Rectal smooth muscle tissue (tissue), 1 donor: ENCODE results near the gene PSMA7.

Experiments used
- H3K27ac ChIP-seq: one replicate; pipeline ENCODE4 v1.7.0; 2013; ENCODE audit warnings: low read depth, low read length, inconsistent platforms
- H3K27me3 ChIP-seq: one replicate; pipeline ENCODE4 v1.7.0; 2013; ENCODE audit warnings: low read length; ENCODE audit not compliant: control insufficient read depth, insufficient read depth
- H3K36me3 ChIP-seq: one replicate; pipeline ENCODE4 v1.7.0; 2013; ENCODE audit warnings: low read length; ENCODE audit not compliant: control insufficient read depth, insufficient read depth
- H3K4me1 ChIP-seq: one replicate; pipeline ENCODE4 v1.7.0; 2013; ENCODE audit warnings: low read length; ENCODE audit not compliant: control insufficient read depth, insufficient read depth
- H3K4me3 ChIP-seq: one replicate; pipeline ENCODE4 v1.7.0; 2013; ENCODE audit warnings: low read length
- H3K9ac ChIP-seq: one replicate; pipeline ENCODE4 v1.7.0; 2013; ENCODE audit warnings: low read length

PSMA7 gene

DNA sequence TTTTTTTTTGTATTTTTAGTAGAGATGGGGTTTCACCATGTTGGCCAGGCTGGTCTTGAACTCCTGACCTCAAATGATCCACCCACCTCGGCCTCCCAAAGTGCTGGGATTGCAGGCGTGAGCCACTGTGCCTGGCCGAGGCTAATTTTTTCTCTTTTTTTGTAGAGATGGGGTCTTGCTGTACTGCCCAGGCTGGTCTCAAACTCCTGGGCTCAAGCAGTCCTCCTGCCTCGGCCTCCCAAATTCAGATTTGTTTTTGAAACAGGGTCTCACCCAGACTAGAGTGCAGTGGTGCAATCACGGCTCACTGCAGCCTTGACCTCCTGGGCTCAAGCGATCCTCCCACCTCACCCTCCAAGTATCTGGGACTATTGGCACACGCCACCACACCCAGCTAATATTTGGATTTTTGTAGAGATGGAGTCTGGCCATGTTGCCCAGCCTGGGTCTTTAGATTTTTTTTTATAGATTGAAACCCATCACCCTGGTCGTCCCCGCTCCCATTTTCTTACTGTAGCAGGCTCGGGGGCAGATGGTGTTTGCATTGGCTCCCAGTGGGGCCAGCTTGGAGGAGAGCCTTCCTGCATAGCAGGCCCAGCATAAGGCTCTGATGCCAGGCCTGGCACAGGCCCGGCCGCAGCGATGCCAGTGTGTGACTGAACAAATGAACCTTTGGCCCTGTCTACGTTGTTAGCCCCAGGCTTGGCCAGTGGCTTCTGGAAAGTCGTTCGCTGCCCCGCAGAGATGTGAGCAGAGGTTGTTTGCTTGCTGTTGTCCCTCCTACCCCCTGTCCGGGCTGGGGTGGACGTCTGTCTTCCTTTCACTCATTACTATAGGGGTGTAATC, 35.3 kb upstream of the PSMA7 start:
- no peak overlapping the region for H3K27ac ChIP-seq
- H3K4me1 ChIP-seq, result peaks cover 2% of the 10 kb centered on the region
- H3K27me3 ChIP-seq, result no peaks in the 10 kb centered on the region
- H3K36me3 ChIP-seq, result peaks cover 5% of the 10 kb centered on the region
- no peak overlapping the region for H3K9ac ChIP-seq
- H3K4me3 ChIP-seq, result no peak overlapping the region

DNA sequence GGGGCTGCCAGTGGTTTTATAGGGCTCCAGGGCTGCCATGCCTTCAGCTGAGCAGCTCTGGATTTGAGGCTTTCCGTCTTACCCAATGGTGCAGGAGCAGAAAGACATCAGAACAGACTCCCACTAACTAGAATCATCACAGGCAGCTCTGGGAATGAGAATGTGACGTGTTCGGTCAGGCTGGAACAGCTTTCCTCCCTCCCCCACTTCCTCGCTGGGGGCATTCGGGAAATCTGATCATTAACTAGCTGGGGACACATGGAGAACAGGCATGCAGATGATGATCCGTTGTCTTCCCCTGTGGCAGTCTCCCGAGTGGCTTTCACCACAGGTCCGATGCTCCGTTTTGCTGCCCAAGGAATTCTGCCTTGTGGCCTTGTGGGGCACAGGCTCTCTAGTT, 34.1 kb upstream of the PSMA7 start:
- Histone ChIP-seq H3K4me3 (no peak overlapping the region), H3K36me3 (peaks cover 5% of the 10 kb centered on the region), H3K27ac (no peak overlapping the region), H3K27me3 (no peaks in the 10 kb centered on the region), H3K4me1 (no peaks in the 10 kb centered on the region), H3K9ac (no peak overlapping the region)

GRCh38 chr20:62176866-62177265, 33.7 kb upstream of the PSMA7 start:
- no peaks in the 10 kb centered on the region for H3K27me3 ChIP-seq
- no peaks in the 10 kb centered on the region for H3K4me1 ChIP-seq
- H3K4me3 ChIP-seq, result no peak overlapping the region
- no peak overlapping the region for H3K9ac ChIP-seq
- H3K36me3 ChIP-seq, result peaks cover 5% of the 10 kb centered on the region
- H3K27ac ChIP-seq, result no peak overlapping the region

GRCh38 chr20:62175711-62176110, 32.5 kb upstream of the PSMA7 start:
- peaks cover 5% of the 10 kb centered on the region for H3K36me3 ChIP-seq

GRCh38 chr20:62174870-62175624, 31.9 kb upstream of the PSMA7 start:
- H3K27ac ChIP-seq, result no peak overlapping the region
- H3K4me3 ChIP-seq, result no peak overlapping the region
- no peaks in the 10 kb centered on the region for H3K4me1 ChIP-seq
- H3K27me3 ChIP-seq, result no peaks in the 10 kb centered on the region
- H3K36me3 ChIP-seq, result peaks cover 5% of the 10 kb centered on the region
- no peak overlapping the region for H3K9ac ChIP-seq

More at GRCh38 chr20:62175711-62176110, 32.5 kb upstream of the PSMA7 start:
- Histone ChIP-seq H3K9ac (no peak overlapping the region), H3K4me1 (no peaks in the 10 kb centered on the region), H3K27ac (no peak overlapping the region), H3K4me3 (no peak overlapping the region), H3K27me3 (no peaks in the 10 kb centered on the region)

- Histone ChIP-seq H3K36me3 (peaks cover 5% of the 10 kb centered on the region), H3K4me3 (no peak overlapping the region), H3K4me1 (no peaks in the 10 kb centered on the region)
These were observed 31.0 kb upstream of the PSMA7 start for GRCh38 chr20:62174021-62174804.

DNA sequence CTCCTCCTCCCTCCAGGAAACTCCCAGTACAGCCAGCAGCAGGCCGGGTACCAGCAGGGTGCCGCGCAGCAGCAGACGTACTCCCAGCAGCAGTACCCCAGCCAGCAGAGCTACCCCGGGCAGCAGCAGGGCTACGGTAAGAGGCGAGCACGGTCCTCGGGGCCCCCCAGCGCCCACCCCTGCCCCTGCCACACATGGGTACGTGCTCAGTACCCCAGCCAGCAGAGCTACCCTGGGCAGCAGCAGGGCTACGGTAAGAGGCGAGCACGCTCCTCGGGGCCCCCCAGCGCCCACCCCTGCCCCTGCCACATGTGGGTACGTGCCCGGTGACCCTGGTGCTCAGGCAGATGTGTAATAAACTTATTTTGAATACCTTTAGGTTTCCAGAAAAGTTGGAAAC, 29.5 kb upstream of the PSMA7 start:
- H3K27ac ChIP-seq, result no peak overlapping the region
- H3K36me3 ChIP-seq, result peaks cover 5% of the 10 kb centered on the region
- H3K27me3 ChIP-seq, result no peaks in the 10 kb centered on the region
- no peak overlapping the region for H3K9ac ChIP-seq
- no peak overlapping the region for H3K4me3 ChIP-seq
- no peaks in the 10 kb centered on the region for H3K4me1 ChIP-seq

More at GRCh38 chr20:62174021-62174804, 31.0 kb upstream of the PSMA7 start:
- H3K27me3 ChIP-seq, result no peaks in the 10 kb centered on the region
- no peak overlapping the region for H3K27ac ChIP-seq
- no peak overlapping the region for H3K9ac ChIP-seq

DNA sequence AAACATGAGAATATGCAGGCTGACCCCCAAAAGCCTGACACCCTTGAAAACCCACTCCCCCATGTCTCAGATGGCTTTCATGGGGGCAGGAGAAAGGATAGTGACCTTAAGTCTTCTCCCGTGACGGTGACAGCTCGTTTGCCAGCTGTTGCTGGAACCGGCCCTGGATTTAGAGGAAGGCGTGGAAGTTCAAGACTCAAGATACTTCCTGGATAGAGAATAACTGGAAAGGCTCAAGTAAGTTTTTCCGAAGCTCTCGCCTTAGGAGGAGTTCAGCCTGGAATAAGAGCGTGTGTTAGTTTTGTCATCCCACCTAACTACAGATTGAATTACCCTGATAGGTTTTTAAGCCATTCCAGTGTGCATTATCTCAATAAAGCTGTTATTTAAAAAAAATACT, 28.1 kb upstream of the PSMA7 start:
- no peak overlapping the region for H3K27ac ChIP-seq
- H3K4me1 ChIP-seq, result no peaks in the 10 kb centered on the region
- no peak overlapping the region for H3K4me3 ChIP-seq
- H3K36me3 ChIP-seq, result peaks cover 6% of the 10 kb centered on the region
- H3K9ac ChIP-seq, result no peak overlapping the region
- H3K27me3 ChIP-seq, result no peaks in the 10 kb centered on the region

GRCh38 chr20:62170536-62170935, 27.3 kb upstream of the PSMA7 start:
- H3K9ac ChIP-seq, result no peak overlapping the region
- H3K4me1 ChIP-seq, result no peaks in the 10 kb centered on the region
- H3K27me3 ChIP-seq, result no peaks in the 10 kb centered on the region
- no peak overlapping the region for H3K27ac ChIP-seq
- H3K36me3 ChIP-seq, result peaks cover 12% of the 10 kb centered on the region
- no peak overlapping the region for H3K4me3 ChIP-seq

DNA sequence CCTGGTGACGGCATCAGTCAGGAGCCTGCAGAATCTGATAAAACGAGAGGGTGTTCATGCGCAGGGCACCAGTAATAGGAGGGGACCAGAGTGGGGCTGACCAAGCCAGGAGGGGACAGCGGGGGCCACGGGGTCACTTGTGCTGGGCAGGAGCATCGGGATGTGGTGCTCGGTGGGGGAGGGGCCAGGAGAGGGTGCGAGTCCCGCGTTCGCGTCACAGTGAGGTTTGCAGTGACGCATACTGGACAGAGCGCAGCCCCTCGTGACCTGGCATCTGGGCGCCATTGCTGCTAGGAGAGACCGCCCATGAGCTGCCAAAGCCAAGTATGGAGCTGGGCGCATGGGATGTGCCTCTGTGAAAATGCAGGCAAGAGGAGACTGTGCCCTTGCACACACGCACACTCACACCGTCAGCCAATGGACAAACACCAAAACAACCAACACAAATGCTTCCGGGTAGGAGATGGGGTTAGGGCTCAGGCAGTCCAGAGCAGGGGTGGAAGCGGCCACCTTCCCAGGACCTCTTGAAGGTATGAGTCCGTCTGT, 25.8 kb upstream of the PSMA7 start:
- H3K36me3 ChIP-seq, result peaks cover 18% of the 10 kb centered on the region
- H3K9ac ChIP-seq, result no peak overlapping the region
- H3K27ac ChIP-seq, result no peak overlapping the region
- no peaks in the 10 kb centered on the region for H3K27me3 ChIP-seq
- H3K4me3 ChIP-seq, result no peak overlapping the region
- no peaks in the 10 kb centered on the region for H3K4me1 ChIP-seq

- no peak overlapping the region for H3K9ac ChIP-seq
- peaks cover 18% of the 10 kb centered on the region for H3K36me3 ChIP-seq
These were observed 24.9 kb upstream of the PSMA7 start for GRCh38 chr20:62168061-62168460.

GRCh38 chr20:62167474-62167873, 24.3 kb upstream of the PSMA7 start:
- Histone ChIP-seq H3K9ac (no peak overlapping the region), H3K4me3 (no peak overlapping the region), H3K27ac (no peak overlapping the region), H3K36me3 (peaks cover 24% of the 10 kb centered on the region), H3K27me3 (no peaks in the 10 kb centered on the region), H3K4me1 (no peaks in the 10 kb centered on the region)

More at GRCh38 chr20:62168061-62168460, 24.9 kb upstream of the PSMA7 start:
- H3K4me3 ChIP-seq, result no peak overlapping the region
- no peak overlapping the region for H3K27ac ChIP-seq
- no peaks in the 10 kb centered on the region for H3K27me3 ChIP-seq
- no peaks in the 10 kb centered on the region for H3K4me1 ChIP-seq
